ENCODE measurements around the gene AGPAT2.
A peak's percentile ranks its signal among the peaks of the same experiment; 100 is the strongest.

The AGPAT2 gene

DNA sequence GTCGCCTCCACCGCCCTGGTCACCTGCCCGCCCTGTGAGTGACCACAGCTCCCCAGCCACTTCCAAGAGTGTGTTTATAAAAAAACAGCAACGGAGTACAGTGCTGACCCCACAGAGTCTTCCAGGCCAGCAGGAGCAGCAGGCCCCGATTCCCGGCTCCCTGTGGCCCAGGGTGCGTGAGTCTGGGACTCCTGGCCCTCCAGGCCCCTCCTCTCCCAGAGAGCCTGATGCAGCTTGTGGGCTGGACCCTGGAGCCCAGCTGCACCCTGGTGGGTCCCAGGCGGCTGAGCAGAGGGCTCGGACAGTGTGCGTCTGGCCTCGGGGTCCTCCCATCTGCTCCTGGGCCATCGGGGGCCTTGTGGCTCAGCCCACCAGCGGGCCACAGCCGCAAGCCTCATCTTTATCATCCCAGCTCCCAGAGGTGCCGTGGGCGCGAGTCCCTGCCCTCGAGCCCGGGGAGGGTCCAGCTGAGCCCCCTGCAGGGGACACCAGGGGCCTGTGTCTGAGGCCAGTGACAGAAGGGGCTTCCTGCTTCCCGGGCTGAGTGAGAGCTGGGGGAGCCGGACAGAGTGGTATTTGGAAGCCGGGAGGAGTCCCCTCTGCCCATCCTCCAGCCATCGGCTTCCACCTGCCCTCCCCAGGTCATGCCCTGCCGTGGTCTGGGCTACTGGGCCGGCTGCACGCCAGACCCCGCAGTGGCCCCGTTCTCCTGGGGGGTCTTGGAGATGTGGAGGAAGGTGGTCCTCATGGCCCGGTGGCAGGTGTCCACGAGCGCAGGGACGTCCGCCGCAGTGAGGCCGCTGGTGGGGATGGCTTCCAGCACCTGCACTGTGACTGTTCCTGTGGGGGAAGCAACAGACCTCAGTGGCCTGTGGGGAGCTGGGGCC, 13.9 kb downstream of the AGPAT2 start:
- no peak for DNase-seq (ENCODE audit: low spot score)

GRCh38 chr9:136672431-136673087, 14.7 kb downstream of the AGPAT2 start:
- no peak for DNase-seq (ENCODE audit: low spot score)

DNA sequence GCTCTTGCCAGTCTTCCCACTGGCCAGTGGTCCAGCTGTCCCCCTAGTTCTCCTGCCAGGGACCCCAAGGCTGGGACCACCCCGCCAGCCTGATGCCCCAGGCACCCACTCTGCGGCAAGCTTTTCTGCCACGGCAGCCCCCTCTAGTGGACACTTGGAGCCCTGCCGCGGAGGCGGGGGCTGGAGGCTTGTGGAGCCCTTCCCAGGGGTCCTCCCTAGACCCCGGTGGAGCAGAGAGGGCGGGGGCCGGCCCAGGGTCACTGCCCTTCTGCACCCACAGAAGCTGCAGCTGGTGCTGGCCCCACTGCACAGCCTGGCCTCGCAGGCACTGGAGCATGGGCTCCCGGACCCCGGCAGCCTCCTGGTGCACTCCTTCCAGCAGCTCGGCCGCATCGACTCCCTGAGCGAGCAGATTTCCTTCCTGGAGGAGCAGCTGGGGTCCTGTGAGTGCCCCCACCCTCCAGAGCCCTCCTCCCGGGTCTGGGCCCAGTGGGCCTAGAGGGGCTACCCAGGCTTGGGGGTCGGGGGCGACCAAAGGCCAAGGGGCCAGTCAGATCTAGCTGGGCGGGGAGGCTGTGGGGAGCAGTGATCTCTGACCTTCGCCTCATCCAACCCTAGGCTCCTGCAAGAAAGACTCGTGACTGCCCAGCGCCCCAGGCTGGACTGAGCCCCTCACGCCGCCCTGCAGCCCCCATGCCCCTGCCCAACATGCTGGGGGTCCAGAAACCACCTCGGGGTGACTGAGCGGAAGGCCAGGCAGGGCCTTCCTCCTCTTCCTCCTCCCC, 15.4 kb downstream of the AGPAT2 start:
- peak; percentile 62 for DNase-seq (ENCODE audit: low spot score)

- no peak for DNase-seq (ENCODE audit: low spot score)
Observed at GRCh38 chr9:136671254-136671614, 16.0 kb downstream of the AGPAT2 start.

- no peak for DNase-seq (ENCODE audit: low spot score)
Observed at GRCh38 chr9:136670576-136671253, 16.5 kb downstream of the AGPAT2 start.

DNA sequence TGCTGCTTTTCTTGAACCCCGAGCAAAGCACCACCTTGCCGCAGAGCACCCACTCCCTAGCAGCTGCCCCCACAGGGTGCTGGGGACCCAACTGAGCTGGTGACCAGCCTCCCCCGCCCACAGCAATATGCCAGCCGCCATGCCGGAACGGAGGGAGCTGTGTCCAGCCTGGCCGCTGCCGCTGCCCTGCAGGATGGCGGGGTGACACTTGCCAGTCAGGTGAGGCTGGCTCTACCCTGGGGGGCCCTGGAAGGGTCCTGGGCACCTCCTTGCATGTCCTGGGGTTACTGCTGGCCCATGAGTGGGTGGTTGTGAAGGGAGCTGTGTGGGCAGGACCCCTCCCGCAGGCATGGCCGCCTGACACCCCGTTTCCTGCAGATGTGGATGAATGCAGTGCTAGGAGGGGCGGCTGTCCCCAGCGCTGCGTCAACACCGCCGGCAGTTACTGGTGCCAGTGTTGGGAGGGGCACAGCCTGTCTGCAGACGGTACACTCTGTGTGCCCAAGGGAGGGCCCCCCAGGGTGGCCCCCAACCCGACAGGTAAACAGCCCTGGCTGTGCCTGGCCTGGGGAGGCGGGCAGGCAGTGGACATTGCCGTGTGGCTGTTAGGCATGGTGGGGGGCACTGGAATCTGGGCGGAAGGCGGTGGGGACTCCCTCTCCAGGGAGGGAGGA, 17.3 kb downstream of the AGPAT2 start:
- DNase-seq (ENCODE audit: low spot score): no peak

GRCh38 chr9:136668983-136669790, 18.1 kb downstream of the AGPAT2 start:
- DNase-seq (ENCODE audit: low spot score): peak; percentile 48

DNA sequence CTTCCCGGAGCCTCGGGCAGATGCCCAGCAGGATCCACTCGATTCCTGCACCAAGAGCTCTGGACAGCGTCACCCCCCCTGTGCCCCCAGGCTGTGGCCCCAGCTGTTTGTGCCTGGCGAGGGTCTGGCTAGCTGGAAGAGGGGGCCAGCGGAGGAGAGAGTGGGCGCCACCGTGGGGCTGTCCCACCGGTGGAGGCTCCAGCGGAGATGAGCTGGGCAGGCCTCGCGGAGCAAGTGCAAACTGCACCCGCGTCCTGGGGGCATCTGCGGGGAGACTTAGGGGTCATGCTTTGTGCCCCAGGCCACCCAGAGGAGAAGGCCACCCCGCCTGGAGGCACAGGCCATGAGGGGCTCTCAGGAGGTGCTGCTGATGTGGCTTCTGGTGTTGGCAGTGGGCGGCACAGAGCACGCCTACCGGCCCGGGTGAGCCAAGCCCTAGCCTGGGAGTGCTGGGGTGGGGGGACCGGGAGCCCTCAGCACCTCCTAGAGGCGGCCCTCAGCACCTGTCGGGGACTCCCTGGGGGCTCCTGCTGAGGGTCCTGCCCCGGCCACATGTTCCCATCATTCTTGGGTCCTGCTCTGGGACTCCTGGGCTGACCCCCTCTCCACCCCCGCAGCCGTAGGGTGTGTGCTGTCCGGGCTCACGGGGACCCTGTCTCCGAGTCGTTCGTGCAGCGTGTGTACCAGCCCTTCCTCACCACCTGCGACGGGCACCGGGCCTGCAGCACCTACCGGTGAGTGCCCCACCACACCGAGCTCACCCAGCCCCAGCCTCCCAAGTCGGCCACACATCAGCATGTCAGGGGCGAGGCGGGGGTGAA, 19.1 kb downstream of the AGPAT2 start:
- DNase-seq (ENCODE audit: low spot score): peak; percentile 43

GRCh38 chr9:136667214-136667939, 19.9 kb downstream of the AGPAT2 start:
- no peak for DNase-seq (ENCODE audit: low spot score)

DNA sequence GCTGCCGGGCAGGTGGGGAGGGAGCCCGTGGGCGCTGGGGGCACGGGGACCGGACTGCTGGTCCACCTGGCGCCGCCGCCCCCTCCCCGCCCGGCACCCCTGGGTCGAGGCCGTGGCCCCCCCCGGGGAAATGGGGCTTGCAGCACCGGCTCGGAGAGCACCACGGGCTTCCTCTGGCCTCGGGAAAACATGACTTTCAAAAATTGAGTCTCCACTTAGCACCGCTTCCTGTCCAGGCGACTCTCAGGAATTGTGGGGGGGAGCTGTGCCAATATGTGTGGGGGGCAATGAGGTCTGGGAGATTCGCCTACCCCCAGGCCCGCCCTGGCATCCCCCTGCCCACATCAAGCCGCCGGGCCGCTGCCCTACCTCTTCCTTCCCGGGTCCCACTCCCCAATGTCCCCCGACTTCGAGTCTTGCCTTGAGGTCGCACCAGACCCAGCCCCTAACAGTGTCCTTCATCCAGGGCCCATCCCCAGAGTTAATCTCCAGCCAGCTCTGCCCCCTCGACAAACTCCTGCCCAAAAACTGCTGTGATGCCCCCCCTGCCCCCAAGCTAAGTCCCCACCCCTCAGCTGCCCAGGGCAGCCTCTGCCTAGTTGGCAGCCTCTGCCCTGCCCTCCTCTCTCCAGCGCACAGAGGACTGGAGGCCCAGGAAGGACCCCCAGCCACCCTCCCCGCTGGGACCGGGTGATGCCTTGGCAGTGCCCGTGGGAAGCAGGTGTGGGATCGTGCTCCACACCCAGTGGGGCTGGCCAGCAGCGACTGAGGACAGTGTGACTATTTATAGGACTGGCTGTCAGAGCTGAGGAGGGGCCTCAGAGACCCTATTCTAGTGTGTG, 20.7 kb downstream of the AGPAT2 start:
- no peak for DNase-seq (ENCODE audit: low spot score)

- no peak for DNase-seq (ENCODE audit: low spot score)
Observed at GRCh38 chr9:136665704-136666371, 21.4 kb downstream of the AGPAT2 start.

DNA sequence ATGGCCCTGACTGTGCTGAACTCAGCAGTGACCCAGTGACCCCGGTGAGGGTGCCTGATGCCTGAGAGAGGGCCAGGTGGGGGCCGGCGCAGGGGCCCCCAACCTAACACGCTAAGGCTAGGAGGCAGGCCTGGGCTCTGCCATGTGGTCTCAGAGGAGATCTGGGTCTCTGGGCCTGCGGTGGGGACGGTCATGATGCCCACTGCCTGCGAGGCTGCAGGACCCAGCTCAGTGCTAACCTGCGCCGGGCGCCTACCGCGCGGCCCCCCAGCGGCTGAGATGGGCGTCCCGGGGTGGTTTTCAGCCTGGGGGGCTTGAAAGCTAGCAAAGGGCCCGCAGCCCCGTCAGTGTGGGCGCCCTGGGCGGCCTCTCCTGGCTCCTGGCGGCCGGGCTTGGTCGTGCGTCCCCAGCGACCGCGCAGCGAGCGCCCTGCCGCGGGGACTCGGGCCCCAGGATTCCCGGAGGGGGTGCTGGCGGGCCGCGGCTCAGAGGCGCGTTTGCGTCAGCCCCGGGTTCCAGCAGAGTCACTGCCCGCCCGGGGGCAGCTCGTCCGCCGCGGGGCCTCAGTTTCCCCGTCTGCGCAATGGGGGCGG, 22.1 kb downstream of the AGPAT2 start:
- DNase-seq (ENCODE audit: low spot score): no peak

GRCh38 chr9:136664000-136664915, 23.0 kb downstream of the AGPAT2 start:
- no peak for DNase-seq (ENCODE audit: low spot score)

DNA sequence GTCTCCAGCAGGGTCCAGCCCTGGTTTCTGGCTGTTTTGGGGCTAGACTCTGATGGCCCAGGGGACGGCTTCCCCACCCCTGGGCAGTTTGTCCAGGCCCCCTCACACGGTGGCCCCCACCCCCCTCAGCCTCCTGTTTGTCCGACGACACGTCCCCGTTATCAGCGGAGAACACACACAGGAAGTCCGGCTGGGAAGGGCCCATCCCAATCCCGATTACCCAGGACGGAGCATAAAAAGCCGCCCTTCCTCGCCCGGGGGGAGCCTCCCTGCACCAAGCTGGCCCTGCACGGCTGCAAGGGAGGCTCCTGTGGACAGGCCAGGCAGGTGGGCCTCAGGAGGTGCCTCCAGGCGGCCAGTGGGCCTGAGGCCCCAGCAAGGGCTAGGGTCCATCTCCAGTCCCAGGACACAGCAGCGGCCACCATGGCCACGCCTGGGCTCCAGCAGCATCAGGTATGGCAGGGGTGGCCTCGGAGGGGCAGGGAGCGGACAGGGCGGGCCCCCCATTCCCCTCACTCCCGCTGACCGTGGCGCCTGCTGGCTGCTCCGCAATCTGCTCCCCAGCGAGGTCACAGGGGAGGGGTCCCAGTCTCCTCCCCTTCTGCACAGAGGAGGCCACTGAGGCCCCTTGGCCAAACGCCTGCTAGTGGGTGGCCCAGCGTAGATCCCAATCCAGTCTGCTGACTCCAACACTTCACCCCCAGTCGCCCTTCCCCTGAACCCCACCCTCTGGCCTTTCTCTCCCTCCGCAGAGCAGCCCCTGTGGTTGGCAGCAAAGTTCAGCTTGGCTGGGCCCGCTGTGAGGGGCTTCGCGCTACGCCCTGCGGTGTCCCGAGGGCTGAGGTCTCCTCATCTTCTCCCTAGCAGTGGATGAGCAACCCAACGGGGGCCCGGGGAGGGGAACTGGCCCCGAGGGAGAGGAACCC, 24.3 kb downstream of the AGPAT2 start, which contains the start of gene EGFL7:
TSS of gene EGFL7 (plus strand) at position 261 of the 926 bp plus-strand sequence. CDS start 5,367 bp downstream, outside the sequence.
- DNase-seq (ENCODE audit: low spot score): no peak

GRCh38 chr9:136662326-136662655, 25.0 kb downstream of the AGPAT2 start:
- no peak for DNase-seq (ENCODE audit: low spot score)

Data from NAMALWA (cell line).